ENCODE data around the gene WDR90.

The WDR90 gene

DNA sequence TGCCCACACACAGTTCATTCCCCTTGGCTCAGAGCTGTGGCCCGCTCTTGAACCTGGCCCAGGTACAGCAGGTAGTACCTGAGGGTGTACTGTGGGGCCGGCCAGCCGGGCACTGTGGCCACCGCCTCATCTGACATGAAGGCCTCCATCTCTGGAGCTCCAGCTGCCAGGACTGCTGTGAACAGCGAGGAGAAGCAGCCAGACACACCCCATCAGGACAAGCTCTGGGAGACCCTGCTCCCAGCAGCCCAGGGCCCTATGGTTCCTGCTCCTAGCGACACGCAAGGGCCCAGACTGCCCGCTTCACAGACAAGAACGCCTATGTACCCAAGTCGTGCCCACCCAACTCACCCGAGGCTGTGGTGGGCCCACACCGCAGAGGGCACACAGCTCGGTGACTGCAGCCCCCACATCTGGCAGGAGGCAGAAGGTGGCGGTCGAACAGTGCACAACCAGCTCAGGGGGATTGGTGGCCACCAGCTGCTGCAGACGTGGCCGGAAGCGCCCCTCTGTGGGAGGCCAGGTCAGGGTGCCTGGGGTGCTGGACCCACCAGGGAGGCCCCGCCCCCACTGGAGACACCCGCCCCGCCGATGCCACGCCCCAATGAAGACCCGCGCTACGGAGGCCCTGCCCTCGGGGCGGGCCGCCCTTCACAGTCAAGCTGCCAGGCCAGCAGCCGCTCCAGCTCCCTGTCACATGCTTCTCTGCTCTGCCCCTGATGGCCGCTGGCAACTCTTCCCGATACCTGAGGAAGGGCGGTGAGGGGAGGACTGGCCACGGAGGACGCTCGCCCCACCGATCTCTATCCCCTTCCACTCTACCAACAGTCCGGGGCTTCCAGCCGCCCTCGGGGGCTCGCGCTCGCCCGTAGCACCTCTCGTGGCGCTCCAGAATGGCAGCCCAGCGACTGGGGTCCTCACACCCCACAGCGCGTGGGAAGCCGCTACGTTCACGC lies 30.0 kb downstream of the WDR90 start (continued):
- TF ChIP-seq ZNF426 (tag by site-specific recombination; IDR thresholded peaks at IDR 0.05) (no peak), ZNF76 (tag by site-specific recombination; IDR thresholded peaks at IDR 0.05; ENCODE audit: borderline replicate concordance, low read depth) (peak; percentile 40; the same call in 1 of the 2 replicates), REST (tag by site-specific recombination; IDR thresholded peaks at IDR 0.05) (no peak), ZBTB26 (tag by site-specific recombination; optimal IDR thresholded peaks at IDR 0.05) (peak; percentile 74), ZBTB6 (tag by site-specific recombination; IDR thresholded peaks at IDR 0.05) (peak; percentile 71; the same call in 1 of the 2 replicates), ZSCAN30 (tag by site-specific recombination; IDR thresholded peaks at IDR 0.05) (peak; percentile 100), SP2 (tag by site-specific recombination; IDR thresholded peaks at IDR 0.05) (peak; percentile 81), ZNF792 (tag by site-specific recombination; IDR thresholded peaks at IDR 0.05) (no peak), ZNF585B (tag by site-specific recombination; IDR thresholded peaks at IDR 0.05) (no peak), ZXDB (tag by site-specific recombination; IDR thresholded peaks at IDR 0.05) (peak; percentile 97)

GRCh38 chr16:679814-680624 lies 30.9 kb downstream of the WDR90 start, which contains the start of gene STUB1:
Gene STUB1, plus strand, starts transcription at chr16:680410. Its CDS starts 116 bp downstream, at chr16:680526.
- H3K4me3 ChIP-seq (ENCODE audit: low read depth, low read length) = peak within 1 kb of the TSS; percentile 82
- peaks cover 3 to 37% of the 10 kb centered on the region in 2 experiments; a peak in 1 of 3 replicates for H3K36me3 ChIP-seq (ENCODE audit: control insufficient read depth in 2 of 2, insufficient read depth in 1 of 2, low read length in 2 of 2)
- peaks cover 14% of the 10 kb centered on the region; the same call in 1 of the 2 replicates for H3K4me1 ChIP-seq (ENCODE audit: control insufficient read depth, insufficient read depth, low read length)
- H3K9me3 ChIP-seq (ENCODE audit: control insufficient read depth, insufficient read depth, low read depth, low read length) = no peaks in the 10 kb centered on the region
- H3K27ac ChIP-seq (ENCODE audit: extremely low read depth, low read depth, low read length) = peak within 1 kb of the TSS; percentile 97
- ChIA-PET POLR2A (interaction anchor here (0.9 to 5.4 kb wide), 10 partner anchors 10 to 108 kb away, joined by 3 to 57 read pairs (median 4); partner anchors contain the start of genes ANTKMT, CHTF18, RHOT2 and RPUSD1), CTCF (no interaction called here)
- TF ChIP-seq ZNF350 (tag by site-specific recombination; IDR thresholded peaks at IDR 0.05) (no peak), ZNF76 (tag by site-specific recombination; IDR thresholded peaks at IDR 0.05; ENCODE audit: borderline replicate concordance, low read depth) (peak; percentile 55; the same call in 1 of the 2 replicates), ZBTB48 (tag by site-specific recombination; IDR thresholded peaks at IDR 0.05) (0 out of 2 replicates have a peak, but pooled peaks have one; percentile 36), GLI4 (tag by site-specific recombination; IDR thresholded peaks at IDR 0.05) (no peak), ZSCAN23 (tag by site-specific recombination; IDR thresholded peaks at IDR 0.05) (peak; percentile 30; the same call in 1 of the 2 replicates), SCRT2 (tag by site-specific recombination; IDR thresholded peaks at IDR 0.05) (no peak), ZBTB8A (tag by site-specific recombination; IDR thresholded peaks at IDR 0.05) (peak; percentile 79), ZNF184 (tag by site-specific recombination; IDR thresholded peaks at IDR 0.05) (no peak), ZNF274 (IDR thresholded peaks at IDR 0.05; ENCODE audit: low read length) (no peak), ZNF274 (tag by site-specific recombination; IDR thresholded peaks at IDR 0.05; ENCODE audit: borderline replicate concordance) (no peak), HOXD13 (CRISPR knock-in tag; IDR thresholded peaks at IDR 0.05; ENCODE audit: borderline replicate concordance) (no peak), ZNF837 (tag by site-specific recombination; IDR thresholded peaks at IDR 0.05) (peak; percentile 89), SP3 (tag by site-specific recombination; IDR thresholded peaks at IDR 0.05) (no peak; the same call in none of the 2 replicates)
- TF ChIP-seq, protein P1, sequence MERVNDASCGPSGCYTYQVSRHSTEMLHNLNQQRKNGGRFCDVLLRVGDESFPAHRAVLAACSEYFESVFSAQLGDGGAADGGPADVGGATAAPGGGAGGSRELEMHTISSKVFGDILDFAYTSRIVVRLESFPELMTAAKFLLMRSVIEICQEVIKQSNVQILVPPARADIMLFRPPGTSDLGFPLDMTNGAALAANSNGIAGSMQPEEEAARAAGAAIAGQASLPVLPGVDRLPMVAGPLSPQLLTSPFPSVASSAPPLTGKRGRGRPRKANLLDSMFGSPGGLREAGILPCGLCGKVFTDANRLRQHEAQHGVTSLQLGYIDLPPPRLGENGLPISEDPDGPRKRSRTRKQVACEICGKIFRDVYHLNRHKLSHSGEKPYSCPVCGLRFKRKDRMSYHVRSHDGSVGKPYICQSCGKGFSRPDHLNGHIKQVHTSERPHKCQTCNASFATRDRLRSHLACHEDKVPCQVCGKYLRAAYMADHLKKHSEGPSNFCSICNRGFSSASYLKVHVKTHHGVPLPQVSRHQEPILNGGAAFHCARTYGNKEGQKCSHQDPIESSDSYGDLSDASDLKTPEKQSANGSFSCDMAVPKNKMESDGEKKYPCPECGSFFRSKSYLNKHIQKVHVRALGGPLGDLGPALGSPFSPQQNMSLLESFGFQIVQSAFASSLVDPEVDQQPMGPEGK (tag by site-specific recombination; IDR thresholded peaks at IDR 0.05) = peak; percentile 99

Measured in HEK293 (cell line).